ENCODE data around the gene ST6GALNAC3.

DNA sequence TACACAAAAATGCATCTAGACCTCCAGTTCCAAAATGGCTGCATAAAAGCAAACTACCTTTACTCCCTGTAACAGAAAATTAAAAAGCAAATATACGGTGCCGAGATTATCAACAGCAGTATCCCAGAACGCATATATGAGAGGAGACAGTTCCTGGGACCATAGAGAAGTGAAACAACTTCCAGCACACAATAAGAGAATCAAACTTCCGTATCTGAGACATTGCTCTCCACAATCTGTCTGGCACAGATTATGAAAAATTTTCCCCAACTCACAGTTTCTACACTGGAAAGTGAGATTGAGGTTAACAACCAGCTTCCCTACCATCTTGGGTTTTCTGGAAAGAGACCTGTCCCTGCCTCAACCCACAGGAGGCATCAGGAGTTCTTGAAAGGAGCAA lies 47.2 kb upstream of the ST6GALNAC3 start:
- TF ChIP-seq, protein P1, sequence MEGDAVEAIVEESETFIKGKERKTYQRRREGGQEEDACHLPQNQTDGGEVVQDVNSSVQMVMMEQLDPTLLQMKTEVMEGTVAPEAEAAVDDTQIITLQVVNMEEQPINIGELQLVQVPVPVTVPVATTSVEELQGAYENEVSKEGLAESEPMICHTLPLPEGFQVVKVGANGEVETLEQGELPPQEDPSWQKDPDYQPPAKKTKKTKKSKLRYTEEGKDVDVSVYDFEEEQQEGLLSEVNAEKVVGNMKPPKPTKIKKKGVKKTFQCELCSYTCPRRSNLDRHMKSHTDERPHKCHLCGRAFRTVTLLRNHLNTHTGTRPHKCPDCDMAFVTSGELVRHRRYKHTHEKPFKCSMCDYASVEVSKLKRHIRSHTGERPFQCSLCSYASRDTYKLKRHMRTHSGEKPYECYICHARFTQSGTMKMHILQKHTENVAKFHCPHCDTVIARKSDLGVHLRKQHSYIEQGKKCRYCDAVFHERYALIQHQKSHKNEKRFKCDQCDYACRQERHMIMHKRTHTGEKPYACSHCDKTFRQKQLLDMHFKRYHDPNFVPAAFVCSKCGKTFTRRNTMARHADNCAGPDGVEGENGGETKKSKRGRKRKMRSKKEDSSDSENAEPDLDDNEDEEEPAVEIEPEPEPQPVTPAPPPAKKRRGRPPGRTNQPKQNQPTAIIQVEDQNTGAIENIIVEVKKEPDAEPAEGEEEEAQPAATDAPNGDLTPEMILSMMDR (IDR thresholded peaks at IDR 0.05; ENCODE audit: low read length): no peak
- no peak for TF ChIP-seq EZH2 (optimal IDR thresholded peaks at IDR 0.05; ENCODE audit: low read depth, low read length)
- TF ChIP-seq EZH2phosphoT487 (IDR thresholded peaks at IDR 0.05; ENCODE audit: low read length): no peak

Data from MM.1S (cell line).